Prostate gland (tissue), 2 donors: ENCODE results near the gene TPRG1L. TPM values are rescaled to one million over a fixed set of nuclear protein-coding genes. Genes with fewer than 3 reads are reported as not detected.

Source experiments
- DNase-seq: peaks from one replicate; pipeline ENCODE4 v3.0.0-alpha.2; 2019; ENCODE audit warnings: low spot score
- H3K27ac ChIP-seq, 2 donors: fragments of 200-600 bp; sonication (generic); 2 replicates each; pipeline ENCODE4 v1.5.1; 2017 to 2019
- H3K27me3 ChIP-seq: fragments of 200-600 bp; sonication (generic); replicated peaks from 2 replicates; pipeline ENCODE4 v1.5.1; 2019; ENCODE audit not compliant: insufficient read depth
- H3K36me3 ChIP-seq, 2 donors: fragments of 200-600 bp; sonication (generic); 1 replicate in 1 of 2; 2 replicates in 1 of 2; pipeline versions ENCODE4 v1.5.1 to v1.8.1; 2017 to 2019
- H3K4me1 ChIP-seq: fragments of 200-600 bp; sonication (generic); replicated peaks from 2 replicates; pipeline ENCODE4 v1.5.1; 2019
- H3K4me3 ChIP-seq, 2 donors: fragments of 200-600 bp; sonication (generic); 2 replicates each; pipeline ENCODE4 v1.5.1; 2017 to 2019
- H3K9me3 ChIP-seq: fragments of 200-600 bp; sonication (generic); 2 replicates; pipeline ENCODE4 v1.5.1; 2017
- CTCF ChIP-seq, 4 experiments: fragments of 200-600 bp in 2 of 4; fragments of 450-650 bp in 2 of 4; sonication (generic) in 2 of 4; IDR thresholded peaks; 1 replicate in 3 of 4; 2 replicates in 1 of 4; pipeline ENCODE4 v1.5.1; 2016 to 2019; ENCODE audit warnings: antibody characterized with exemption in 4 of 4, mild to moderate bottlenecking in 2 of 4, moderate library complexity in 2 of 4
- POLR2A ChIP-seq: fragments of 450-650 bp; IDR thresholded peaks from one replicate; pipeline ENCODE4 v1.6.1; 2016; ENCODE audit warnings: antibody characterized with exemption, mild to moderate bottlenecking
- POLR2AphosphoS5 ChIP-seq: sonication (generic); formaldehyde crosslinking; IDR thresholded peaks from one replicate; pipeline ENCODE4 v1.6.1; 2017; ENCODE audit warnings: antibody characterized with exemption
- WGBS: methylation state at CpG from one replicate; pipeline ENCODE4 v1.1.5; 2018; 5-methylcytosine and 5-hydroxymethylcytosine counted together
- intact Hi-C: fragments of 100-400 bp; cut with DNase I; formaldehyde crosslinking; loops from one replicate; pipeline ENCODE4 v1.14.2; 2022
- total RNA-seq, 2 donors: library from RNA; depleted of rRNA; stranded (reverse); fragments of >200 nt; gene quantifications; one replicate each; pipeline ENCODE4 v1.1.0, GENCODE V29; 2016

The TPRG1L gene
- total RNA-seq, 2 donors from 2014 or later = 26.4 to 35.0 TPM

GRCh38 chr1:3590139-3590763 is 34.6 kb upstream of the TPRG1L start:
- intact Hi-C loops = no loop called here
- H3K4me3 ChIP-seq = no peak overlapping the region
- H3K4me1 ChIP-seq = no peaks in the 10 kb centered on the region
- H3K27me3 ChIP-seq = no peaks in the 10 kb centered on the region
- WGBS = 89% methylated on average over 26 of the region's 27 CpGs
- TF ChIP-seq POLR2AphosphoS5 (no peak), CTCF (IDR thresholded peaks at IDR 0.05) (no peak), POLR2A (no peak)
- H3K36me3 ChIP-seq = no peaks in the 10 kb centered on the region
- no peaks in the 10 kb centered on the region for H3K9me3 ChIP-seq
- H3K27ac ChIP-seq = no peak overlapping the region
- DNase-seq = no peak

GRCh38 chr1:3590951-3591865 is 33.6 kb upstream of the TPRG1L start:
- Histone ChIP-seq H3K9me3 (no peaks in the 10 kb centered on the region), H3K4me1 (no peaks in the 10 kb centered on the region), H3K27me3 (no peaks in the 10 kb centered on the region), H3K4me3 (no peak overlapping the region), H3K27ac (no peak overlapping the region), H3K36me3 (no peaks in the 10 kb centered on the region)
- TF ChIP-seq CTCF (IDR thresholded peaks at IDR 0.05) = no peak
- no peak for TF ChIP-seq POLR2AphosphoS5
- no peak for TF ChIP-seq POLR2A
- no peak for DNase-seq
- intact Hi-C loops = no loop called here
- 90% methylated on average over 31 of the region's 33 CpGs for WGBS

GRCh38 chr1:3593334-3593733 is 31.5 kb upstream of the TPRG1L start:
- no peak overlapping the region for H3K4me3 ChIP-seq
- no peak for DNase-seq
- no peaks in the 10 kb centered on the region for H3K36me3 ChIP-seq
- H3K27me3 ChIP-seq = no peaks in the 10 kb centered on the region
- no peak overlapping the region for H3K27ac ChIP-seq
- TF ChIP-seq CTCF (IDR thresholded peaks at IDR 0.05) (no peak), POLR2AphosphoS5 (no peak), POLR2A (no peak)
- no peaks in the 10 kb centered on the region for H3K4me1 ChIP-seq
- 89% methylated on average over 16 of the region's 17 CpGs for WGBS
- H3K9me3 ChIP-seq = no peaks in the 10 kb centered on the region
- intact Hi-C loops = no loop called here

GRCh38 chr1:3593745-3594144 is 31.1 kb upstream of the TPRG1L start:
- no peaks in the 10 kb centered on the region for H3K36me3 ChIP-seq
- WGBS = 75% methylated on average over 10 of the region's 10 CpGs
- no peaks in the 10 kb centered on the region for H3K4me1 ChIP-seq
- no peak for TF ChIP-seq CTCF (IDR thresholded peaks at IDR 0.05)
- TF ChIP-seq POLR2AphosphoS5 = no peak
- no peak for TF ChIP-seq POLR2A
- H3K27me3 ChIP-seq = no peaks in the 10 kb centered on the region
- no peak overlapping the region for H3K27ac ChIP-seq
- no peak for DNase-seq
- H3K9me3 ChIP-seq = no peaks in the 10 kb centered on the region
- intact Hi-C loops = no loop called here
- H3K4me3 ChIP-seq = no peak overlapping the region
